ENCODE measurements around the gene PCDHB12.

- TF ChIP-seq POLR2A (IDR thresholded peaks at IDR 0.05) (no peak), CTCF (IDR thresholded peaks at IDR 0.05) (peak in 2 of 4 experiments; percentile 11 to 14)
Observed at GRCh38 chr5:141182248-141182647, 26.3 kb upstream of the PCDHB12 start, which contains the start of gene PCDHB16.
